Glomerular visceral epithelial cell (primary cell): ENCODE data around the gene KRT17.

Experiments used
- DNase-seq: peaks from one replicate; pipeline ENCODE4 v3.0.0-alpha.2; 2016; ENCODE audit errors: extremely low spot score

KRT17 gene

GRCh38 chr17:41575336-41575735, 49.0 kb downstream of the KRT17 start:
- no peak for DNase-seq

- no peak for DNase-seq
Measured at GRCh38 chr17:41571561-41572434, 52.6 kb downstream of the KRT17 start, which contains the start of gene KRT9. Gene KRT9, minus strand, starts transcription at chr17:41572059. Its CDS starts 67 bp downstream, at chr17:41571992.
